ENCODE measurements around the gene LAMA5.

Gene LAMA5

GRCh38 chr20:62326959-62327725, 40.0 kb downstream of the LAMA5 start:
- DNase-seq: no peak

- DNase-seq: no peak
These were observed 40.6 kb downstream of the LAMA5 start for GRCh38 chr20:62326559-62326958.

- DNase-seq: no peak
These were observed 41.8 kb downstream of the LAMA5 start for GRCh38 chr20:62325172-62325905.

GRCh38 chr20:62323980-62324906, 42.9 kb downstream of the LAMA5 start:
- no peak for DNase-seq

- DNase-seq: no peak
These were observed 43.7 kb downstream of the LAMA5 start for GRCh38 chr20:62323146-62323979.

GRCh38 chr20:62322492-62323041, 44.5 kb downstream of the LAMA5 start:
- no peak for DNase-seq

GRCh38 chr20:62321975-62322374, 45.1 kb downstream of the LAMA5 start:
- DNase-seq: no peak

- DNase-seq: no peak
These were observed 45.6 kb downstream of the LAMA5 start for GRCh38 chr20:62321521-62321948.

- no peak for DNase-seq
These were observed 46.3 kb downstream of the LAMA5 start for GRCh38 chr20:62320581-62321354.

GRCh38 chr20:62319346-62319909, 47.7 kb downstream of the LAMA5 start:
- DNase-seq: no peak

GRCh38 chr20:62318400-62319345, 48.4 kb downstream of the LAMA5 start:
- no peak for DNase-seq

- no peak for DNase-seq
These were observed 49.9 kb downstream of the LAMA5 start for GRCh38 chr20:62317167-62317655.

- no peak for DNase-seq
These were observed 50.6 kb downstream of the LAMA5 start for GRCh38 chr20:62316331-62317166.

GRCh38 chr20:62315773-62316172, 51.3 kb downstream of the LAMA5 start:
- no peak for DNase-seq

GRCh38 chr20:62314711-62315302, 52.3 kb downstream of the LAMA5 start:
- no peak for DNase-seq

- no peak for DNase-seq
These were observed 52.8 kb downstream of the LAMA5 start for GRCh38 chr20:62314339-62314638.

- no peak for DNase-seq
These were observed 53.4 kb downstream of the LAMA5 start for GRCh38 chr20:62313460-62314338.

Data from CD4-positive, alpha-beta T cell treated with Interleukin-6 for 4 hours (primary cell).